ENCODE data around the gene ETNK2.

ETNK2 gene

GRCh38 chr1:204177133-204177532 is 25.3 kb upstream of the ETNK2 start:
- DNase-seq (ENCODE audit: low spot score): no peak

GRCh38 chr1:204176049-204176448 is 24.2 kb upstream of the ETNK2 start:
- no peak for DNase-seq (ENCODE audit: low spot score)

GRCh38 chr1:204174958-204175357 is 23.1 kb upstream of the ETNK2 start:
- no peak for DNase-seq (ENCODE audit: low spot score)

- DNase-seq (ENCODE audit: low spot score): no peak
Measured at GRCh38 chr1:204172404-204173029, 20.7 kb upstream of the ETNK2 start.

- no peak for DNase-seq (ENCODE audit: low spot score)
Measured at GRCh38 chr1:204171751-204172178, 19.9 kb upstream of the ETNK2 start.

- DNase-seq (ENCODE audit: low spot score): no peak
Measured at GRCh38 chr1:204170494-204171155, 18.8 kb upstream of the ETNK2 start.

GRCh38 chr1:204169858-204170257 is 18.0 kb upstream of the ETNK2 start:
- DNase-seq (ENCODE audit: low spot score): no peak

- no peak for DNase-seq (ENCODE audit: low spot score)
Measured at GRCh38 chr1:204167730-204168129, 15.9 kb upstream of the ETNK2 start.

- no peak for DNase-seq (ENCODE audit: low spot score)
Measured at GRCh38 chr1:204166219-204166618, 14.4 kb upstream of the ETNK2 start, which contains the start of gene REN. Gene REN, minus strand, starts transcription at chr1:204166337. Its CDS starts 44 bp downstream, at chr1:204166293.

- DNase-seq (ENCODE audit: low spot score): peak; percentile 73
Measured at GRCh38 chr1:204162494-204163074, 10.7 kb upstream of the ETNK2 start.

GRCh38 chr1:204161609-204162493 is 10.0 kb upstream of the ETNK2 start:
- no peak for DNase-seq (ENCODE audit: low spot score)

- no peak for DNase-seq (ENCODE audit: low spot score)
Measured at GRCh38 chr1:204157962-204158361, 6.1 kb upstream of the ETNK2 start.

GRCh38 chr1:204155881-204156280 is 4.0 kb upstream of the ETNK2 start:
- no peak for DNase-seq (ENCODE audit: low spot score)

GRCh38 chr1:204154568-204155255 is 2.9 kb upstream of the ETNK2 start:
- no peak for DNase-seq (ENCODE audit: low spot score)

GRCh38 chr1:204153667-204154066 is 1.8 kb upstream of the ETNK2 start:
- no peak for DNase-seq (ENCODE audit: low spot score)

- no peak for DNase-seq (ENCODE audit: low spot score)
Measured at GRCh38 chr1:204152310-204153044, 633 bp upstream of the ETNK2 start.

- DNase-seq (ENCODE audit: low spot score): no peak
Measured at GRCh38 chr1:204150702-204151551, 917 bp downstream of the ETNK2 start.

GRCh38 chr1:204149635-204150565 is 1.9 kb downstream of the ETNK2 start:
- no peak for DNase-seq (ENCODE audit: low spot score)

- no peak for DNase-seq (ENCODE audit: low spot score)
Measured at GRCh38 chr1:204149107-204149506, 2.7 kb downstream of the ETNK2 start.
